Heart right ventricle (tissue), 16 donors: ENCODE results near the gene NKX2-3. TPM values are rescaled to one million over a fixed set of nuclear protein-coding genes. Genes with fewer than 3 reads are reported as not detected.
A peak's percentile ranks its signal among the peaks of the same experiment; 100 is the strongest.

Experiments
- ATAC-seq, 8 donors: fragments of 200-7000 bp; cut with Tn5 transposase; one replicate each; pipeline ENCODE4 v1.9.1; 2020; ENCODE audit warnings: mild to moderate bottlenecking in 8 of 8, moderate library complexity in 8 of 8, moderate number of reproducible peaks in 1 of 8
- DNase-seq, 2 donors: peaks; one replicate each; pipeline ENCODE4 v3.0.0-alpha.2; 2020
- H3K27ac ChIP-seq, 10 donors: fragments of 200-600 bp; sonication (generic) in 2 of 10; one replicate each; pipeline versions ENCODE4 v1.5.0 to v1.8.0; 2020 to 2022; ENCODE audit warnings: mild to moderate bottlenecking in 3 of 10
- H3K27me3 ChIP-seq, 7 donors: fragments of 200-600 bp; one replicate each; pipeline ENCODE4 v1.8.0; 2021 to 2022; ENCODE audit warnings: mild to moderate bottlenecking in 2 of 7
- H3K36me3 ChIP-seq, 9 donors: fragments of 200-600 bp; sonication (generic) in 1 of 9; one replicate each; pipeline versions ENCODE4 v1.5.0 to v1.8.0; 2020 to 2022; ENCODE audit warnings: mild to moderate bottlenecking in 2 of 9
- H3K4me1 ChIP-seq, 9 donors: fragments of 200-600 bp; sonication (generic) in 1 of 9; one replicate each; pipeline versions ENCODE4 v1.5.0 to v1.8.0; 2020 to 2022; ENCODE audit warnings: mild to moderate bottlenecking in 4 of 9
- H3K4me3 ChIP-seq, 10 donors: fragments of 200-600 bp; sonication (generic) in 2 of 10; one replicate each; pipeline versions ENCODE4 v1.5.0 to v1.8.0; 2020 to 2022; ENCODE audit warnings: mild to moderate bottlenecking in 7 of 10, moderate library complexity in 2 of 10
- H3K9me3 ChIP-seq, 11 donors: fragments of 200-600 bp in 10 of 11; sonication (generic) in 2 of 11; one replicate each; pipeline versions ENCODE4 v1.5.0 to v1.8.0; 2013 to 2022; ENCODE audit warnings: mild to moderate bottlenecking in 2 of 11, control low read depth in 1 of 11, moderate library complexity in 1 of 11
- CTCF ChIP-seq, 9 donors: fragments of 200-600 bp; sonication (generic) in 2 of 9; IDR thresholded peaks; one replicate each; pipeline versions ENCODE4 v1.5.0 to v1.8.0; 2021 to 2022; ENCODE audit warnings: antibody characterized with exemption in 9 of 9, mild to moderate bottlenecking in 5 of 9, moderate library complexity in 1 of 9
- WGBS, 2 donors: extraction: QIAGEN DNeasy Blood & Tissue Kit; methylation state at CpG; one replicate each; pipeline ENCODE4 v1.1.7; 2013; ENCODE audit warnings: inconsistent platforms in 1 of 2; 5-methylcytosine and 5-hydroxymethylcytosine counted together
- intact Hi-C, 10 donors: fragments of 100-400 bp; cut with DNase I; formaldehyde crosslinking; loops; one replicate each; pipeline versions ENCODE4 v1.11.1 to v1.14.2; 2022
- polyA plus RNA-seq, 2 donors: library from polyadenylated mRNA; stranded (reverse); fragments of 200-250 nt; gene quantifications; one replicate each; pipeline ENCODE4 v1.2.3, GENCODE V29; 2013
- total RNA-seq, 10 donors: library from RNA; stranded (reverse); fragmentation: NEBNext Ultra II Directional in 3 of 10; extraction: Animal tissue kit (Norgen Biotek cat#: 25700) in 3 of 10; gene quantifications; one replicate each; pipeline versions ENCODE4 v1.2.1 to v1.2.4, GENCODE V29; 2021 to 2023
- donor health status: Arrhythmogenic right ventricular cardiomyopathy.
- donor health status: ischemic (EF 13 %, LVEDD 7.1; RV severe dilation, severe dysfunction).
- donor health status: healthy with polysubstance abuse.
- donor health status: DM: no; HTN: yes; CAD: no.
- donor health status: DM: no; HTN: no; CAD: no.
- donor health status: ischemic (EF 25% LVEDD 6.9; RV normal size, moderate dysfunction).
- donor health status: ischemic (EF 25% LVEDD 5.7; RV mildly dilated, moderate dysfunction).
- donor health status: healthy.
- donor health status: DM: yes; HTN: yes; CAD: no.
- donor health status: Ischemic cardiomyopathy.
- donor health status: ischemic (EF 35%, LVEDD 5.7; RV mildly dilated, moderate dysfunction).
- donor health status: nonischemic (EF 11% LVEDD 7.7; RV severe dilation, severe dysfunction).
- donor health status: DM: yes; HTN: yes; CAD: no.
- donor health status: PGD.
- donor health status: ischemic (EF 29% LVEDD 5.4; RV normal size, mild dysfunction).
- donor health status: nonischemic (EF 23%, LVEDD 6.1; RV moderate dilation, normal function).

NKX2-3 gene
- total and polyA plus RNA-seq, 12 donors = not detected

GRCh38 chr10:99537086-99537988 lies 4.6 kb downstream of the NKX2-3 start:
- H3K4me1 ChIP-seq = peaks cover 7 to 58% (median 43%) of the 10 kb centered on the region in 9 donors
- intact Hi-C loops = no loop called here
- H3K9me3 ChIP-seq = no peaks in the 10 kb centered on the region
- no peak for DNase-seq
- no peaks in the 10 kb centered on the region for H3K36me3 ChIP-seq
- 3 to 4% methylated on average over 63 to 64 of the region's 64 CpGs for WGBS, 2 donors
- TF ChIP-seq CTCF (IDR thresholded peaks at IDR 0.05) = no peak
- H3K27me3 ChIP-seq = peaks cover 46 to 100% (median 99%) of the 10 kb centered on the region in 7 donors
- H3K27ac ChIP-seq = no peak overlapping the region
- no peak for ATAC-seq
- peak overlapping the region in 8 of 10 donors; percentile 15 to 39 (median 24) for H3K4me3 ChIP-seq

- no peak for TF ChIP-seq CTCF (IDR thresholded peaks at IDR 0.05)
- 30 to 34% methylated on average over 10 of the region's 10 CpGs for WGBS, 2 donors
- Histone ChIP-seq H3K36me3 (no peaks in the 10 kb centered on the region), H3K9me3 (no peaks in the 10 kb centered on the region), H3K4me1 (peaks cover 7 to 49% (median 36%) of the 10 kb centered on the region in 9 donors), H3K27ac (no peak overlapping the region), H3K4me3 (no peak overlapping the region), H3K27me3 (peaks cover 38 to 100% (median 99%) of the 10 kb centered on the region in 7 donors)
- no peak for DNase-seq
- ATAC-seq = no peak
- intact Hi-C loops = no loop called here
Measured at GRCh38 chr10:99537989-99538917, 5.5 kb downstream of the NKX2-3 start.

- ATAC-seq (no peak), DNase-seq (no peak)
- Histone ChIP-seq H3K27ac (no peak overlapping the region), H3K36me3 (no peaks in the 10 kb centered on the region), H3K9me3 (no peaks in the 10 kb centered on the region), H3K4me3 (no peak overlapping the region), H3K4me1 (peaks cover 7 to 45% (median 35%) of the 10 kb centered on the region in 9 donors), H3K27me3 (peaks cover 31 to 100% (median 97%) of the 10 kb centered on the region in 7 donors)
- no peak for TF ChIP-seq CTCF (IDR thresholded peaks at IDR 0.05)
- WGBS, 2 donors = 32 to 37% methylated on average over 6 of the region's 6 CpGs
- intact Hi-C loops = no loop called here
Measured at GRCh38 chr10:99539120-99539519, 6.4 kb downstream of the NKX2-3 start.

GRCh38 chr10:99539820-99540219 lies 7.1 kb downstream of the NKX2-3 start:
- DNase-seq = no peak
- Histone ChIP-seq H3K9me3 (no peaks in the 10 kb centered on the region), H3K27me3 (peaks cover 26 to 100% (median 97%) of the 10 kb centered on the region in 7 donors), H3K4me3 (no peak overlapping the region), H3K27ac (no peak overlapping the region), H3K36me3 (no peaks in the 10 kb centered on the region), H3K4me1 (peaks cover 7 to 39% (median 30%) of the 10 kb centered on the region in 9 donors)
- WGBS, 2 donors = 5 to 7% methylated on average over 1 of the region's 1 CpG
- no peak for TF ChIP-seq CTCF (IDR thresholded peaks at IDR 0.05)
- intact Hi-C loops = no loop called here
- ATAC-seq = no peak
